ENCODE measurements around the gene METTL1. TPM values are rescaled to one million over a fixed set of nuclear protein-coding genes. Genes with fewer than 3 reads are reported as not detected.

The METTL1 gene
- total and polyA plus RNA-seq, 9 of the 15 experiments (the other 6 are each of a cell fraction or from before 2014, with no cell fraction given): 12.6 to 65.9 (median 39.2) TPM

DNA sequence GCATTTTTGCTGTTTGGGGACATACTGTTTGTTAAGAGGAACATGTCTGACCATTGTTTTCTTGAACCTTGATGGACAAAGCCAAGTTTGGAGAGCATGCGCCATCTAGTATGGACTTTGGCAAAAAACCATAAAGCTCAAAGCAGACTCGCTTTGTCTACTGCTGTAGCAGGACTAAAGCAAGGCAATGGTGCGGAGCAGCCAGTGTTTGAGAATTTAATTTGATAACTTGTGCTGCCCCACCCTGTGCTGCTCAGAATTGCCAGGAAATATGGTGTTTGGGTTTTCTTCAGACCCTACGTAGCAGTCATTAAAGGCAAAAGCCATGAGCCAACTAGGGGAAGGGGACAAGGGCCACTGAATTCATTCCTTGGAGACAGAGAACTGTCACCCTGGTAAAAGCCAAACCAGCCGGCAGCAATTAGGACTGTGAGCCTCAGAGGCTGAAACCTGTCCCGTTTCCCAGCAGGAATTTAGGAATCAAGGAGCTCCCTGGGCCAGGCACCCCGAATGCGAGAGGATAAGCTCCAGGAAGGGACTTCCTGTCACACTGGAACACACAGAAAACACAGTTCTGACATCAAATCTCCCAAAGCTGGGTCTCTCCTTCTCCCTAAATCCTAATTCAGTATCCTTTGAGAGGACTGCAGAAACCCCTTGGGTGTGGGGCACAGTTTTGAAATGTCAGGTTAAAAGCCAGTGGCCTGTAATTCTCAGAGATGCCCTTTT, 45.5 kb upstream of the METTL1 start (continued):
- TF ChIP-seq, protein P1, sequence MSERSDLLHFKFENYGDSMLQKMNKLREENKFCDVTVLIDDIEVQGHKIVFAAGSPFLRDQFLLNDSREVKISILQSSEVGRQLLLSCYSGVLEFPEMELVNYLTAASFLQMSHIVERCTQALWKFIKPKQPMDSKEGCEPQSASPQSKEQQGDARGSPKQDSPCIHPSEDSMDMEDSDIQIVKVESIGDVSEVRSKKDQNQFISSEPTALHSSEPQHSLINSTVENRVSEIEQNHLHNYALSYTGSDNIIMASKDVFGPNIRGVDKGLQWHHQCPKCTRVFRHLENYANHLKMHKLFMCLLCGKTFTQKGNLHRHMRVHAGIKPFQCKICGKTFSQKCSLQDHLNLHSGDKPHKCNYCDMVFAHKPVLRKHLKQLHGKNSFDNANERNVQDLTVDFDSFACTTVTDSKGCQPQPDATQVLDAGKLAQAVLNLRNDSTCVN (CRISPR knock-in tag; IDR thresholded peaks at IDR 0.05): no peak
- TF ChIP-seq, protein P2, sequence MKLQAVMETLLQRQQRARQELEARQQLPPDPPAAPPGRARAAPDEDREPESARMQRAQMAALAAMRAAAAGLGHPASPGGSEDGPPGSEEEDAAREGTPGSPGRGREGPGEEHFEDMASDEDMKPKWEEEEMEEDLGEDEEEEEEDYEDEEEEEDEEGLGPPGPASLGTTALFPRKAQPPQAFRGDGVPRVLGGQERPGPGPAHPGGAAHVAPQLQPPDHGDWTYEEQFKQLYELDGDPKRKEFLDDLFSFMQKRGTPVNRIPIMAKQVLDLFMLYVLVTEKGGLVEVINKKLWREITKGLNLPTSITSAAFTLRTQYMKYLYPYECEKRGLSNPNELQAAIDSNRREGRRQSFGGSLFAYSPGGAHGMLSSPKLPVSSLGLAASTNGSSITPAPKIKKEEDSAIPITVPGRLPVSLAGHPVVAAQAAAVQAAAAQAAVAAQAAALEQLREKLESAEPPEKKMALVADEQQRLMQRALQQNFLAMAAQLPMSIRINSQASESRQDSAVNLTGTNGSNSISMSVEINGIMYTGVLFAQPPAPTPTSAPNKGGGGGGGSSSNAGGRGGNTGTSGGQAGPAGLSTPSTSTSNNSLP (IDR thresholded peaks at IDR 0.05; ENCODE audit: borderline replicate concordance, low read depth, low read length): no peak
- TF ChIP-seq ZNF586 (CRISPR knock-in tag; conservative IDR thresholded peaks at IDR 0.05) (no peak), SMARCA4 (IDR thresholded peaks at IDR 0.05) (no peak), PKNOX1 (IDR thresholded peaks at IDR 0.05) (no peak), ZNF253 (CRISPR knock-in tag; conservative IDR thresholded peaks at IDR 0.05) (no peak)
- TF ChIP-seq, protein P3, sequence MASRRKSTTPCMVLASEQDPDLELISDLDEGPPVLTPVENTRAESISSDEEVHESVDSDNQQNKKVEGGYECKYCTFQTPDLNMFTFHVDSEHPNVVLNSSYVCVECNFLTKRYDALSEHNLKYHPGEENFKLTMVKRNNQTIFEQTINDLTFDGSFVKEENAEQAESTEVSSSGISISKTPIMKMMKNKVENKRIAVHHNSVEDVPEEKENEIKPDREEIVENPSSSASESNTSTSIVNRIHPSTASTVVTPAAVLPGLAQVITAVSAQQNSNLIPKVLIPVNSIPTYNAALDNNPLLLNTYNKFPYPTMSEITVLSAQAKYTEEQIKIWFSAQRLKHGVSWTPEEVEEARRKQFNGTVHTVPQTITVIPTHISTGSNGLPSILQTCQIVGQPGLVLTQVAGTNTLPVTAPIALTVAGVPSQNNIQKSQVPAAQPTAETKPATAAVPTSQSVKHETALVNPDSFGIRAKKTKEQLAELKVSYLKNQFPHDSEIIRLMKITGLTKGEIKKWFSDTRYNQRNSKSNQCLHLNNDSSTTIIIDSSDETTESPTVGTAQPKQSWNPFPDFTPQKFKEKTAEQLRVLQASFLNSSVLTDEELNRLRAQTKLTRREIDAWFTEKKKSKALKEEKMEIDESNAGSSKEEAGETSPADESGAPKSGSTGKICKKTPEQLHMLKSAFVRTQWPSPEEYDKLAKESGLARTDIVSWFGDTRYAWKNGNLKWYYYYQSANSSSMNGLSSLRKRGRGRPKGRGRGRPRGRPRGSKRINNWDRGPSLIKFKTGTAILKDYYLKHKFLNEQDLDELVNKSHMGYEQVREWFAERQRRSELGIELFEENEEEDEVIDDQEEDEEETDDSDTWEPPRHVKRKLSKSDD (conservative IDR thresholded peaks at IDR 0.05; ENCODE audit: low read length): no peak

All from K562 (cell line).